K562 (cell line): Measurements from ENCODE around the gene IMPG2. TPM values are rescaled to one million over a fixed set of nuclear protein-coding genes. Genes with fewer than 3 reads are reported as not detected.

Experiments
- ATAC-seq: fragments of 200-7000 bp; cut with Tn5 transposase; 3 replicates; pipeline ENCODE4 v1.9.1; 2020; ENCODE audit warnings: moderate library complexity
- BruUV-seq: library from RNA; stranded (reverse); fragments of 400-500 nt; replicated peaks from 2 replicates; lab custom pipeline; 2021; lab: Mats Ljungman, UMichigan
- CTCF ChIA-PET: fragments of 300-600 bp; formaldehyde crosslinking; extraction: SDS; loops from one replicate; lab custom pipeline; 2021; ENCODE audit warnings: low intra/inter-chr PET ratio; lab: Yijun Ruan, JAX
- POLR2A ChIA-PET: fragments of 300-600, 350-650 bp; sonication (Branson Sonifier 250); formaldehyde crosslinking; extraction: SDS; loops from one replicate; lab custom pipeline; 2021; ENCODE audit warnings: antibody characterized with exemption, inconsistent platforms; lab: Yijun Ruan, JAX
- DNase-seq, 4 experiments: peaks; one replicate each; pipeline versions ENCODE4 v3.0.0 to v3.0.0-alpha.2; 2011 to 2018; ENCODE audit warnings: low spot score in 3 of 4, mixed read lengths in 3 of 4; ENCODE audit errors: extremely low read depth in 1 of 4
- FAIRE-seq: peaks from 2 replicates; lab custom pipeline; 2011; peaks lifted over from hg19 to GRCh38; lab: Jason Lieb, UNC
- H2AFZ ChIP-seq: 2 replicates; pipeline ENCODE4 v1.6.0; 2011; ENCODE audit warnings: low read depth, low read length, control low read depth, inconsistent platforms
- H3K27ac ChIP-seq: fragments of 200-600 bp; 3 replicates; pipeline ENCODE4 v1.8.0; 2011; ENCODE audit warnings: low read depth, mild to moderate bottlenecking, control low read depth, inconsistent platforms, low read length, moderate library complexity, mixed read lengths; ENCODE audit errors: extremely low read depth
- H3K27me3 ChIP-seq, 2 experiments: fragments of 300-600 bp in 1 of 2; 2 replicates in 1 of 2; 3 replicates in 1 of 2; pipeline versions ENCODE4 v1.6.0 to v1.8.0; 2011; ENCODE audit warnings: inconsistent platforms in 2 of 2, low read length in 2 of 2, mild to moderate bottlenecking in 1 of 2, mixed read lengths in 1 of 2, moderate library complexity in 1 of 2; ENCODE audit not compliant: control insufficient read depth in 2 of 2, insufficient read depth in 2 of 2
- H3K36me3 ChIP-seq: fragments of 300-600 bp; 3 replicates; pipeline ENCODE4 v1.8.0; 2011; ENCODE audit warnings: mild to moderate bottlenecking, low read length, inconsistent platforms; ENCODE audit not compliant: control insufficient read depth, insufficient read depth
- H3K4me1 ChIP-seq, 2 experiments: fragments of 200-600 bp in 1 of 2; replicated peaks in 1 of 2; 2 replicates in 1 of 2; 3 replicates in 1 of 2; pipeline versions ENCODE4 v1.5.1 to v1.8.0; 2011; ENCODE audit warnings: inconsistent platforms in 2 of 2, low read length in 2 of 2, mild to moderate bottlenecking in 1 of 2, mixed read lengths in 1 of 2, moderate library complexity in 1 of 2; ENCODE audit not compliant: control insufficient read depth in 2 of 2, insufficient read depth in 2 of 2
- H3K4me2 ChIP-seq: 2 replicates; pipeline ENCODE4 v1.6.1; 2011; ENCODE audit warnings: low read length, control low read depth, inconsistent platforms, mixed read lengths; ENCODE audit not compliant: insufficient read depth
- H3K4me3 ChIP-seq: fragments of 200-600 bp; sonication (generic), shearing (Covaris generic); 2 replicates; pipeline ENCODE4 v1.5.1; 2016; ENCODE audit warnings: control low read depth, inconsistent platforms
- H3K79me2 ChIP-seq: fragments of 200-600 bp; 3 replicates; pipeline ENCODE4 v1.8.0; 2011; ENCODE audit warnings: low read length, inconsistent platforms; ENCODE audit not compliant: control insufficient read depth, insufficient read depth
- H3K9ac ChIP-seq, 2 experiments: 2 replicates each; pipeline versions ENCODE4 v1.6.0 to v1.6.1; 2011; ENCODE audit warnings: low read depth in 2 of 2, low read length in 2 of 2, control low read depth in 1 of 2, inconsistent platforms in 1 of 2, mild to moderate bottlenecking in 1 of 2, mixed read lengths in 1 of 2; ENCODE audit not compliant: insufficient read depth in 1 of 2
- H3K9me1 ChIP-seq: one replicate; pipeline ENCODE4 v1.6.0; 2011; ENCODE audit warnings: inconsistent platforms, mild to moderate bottlenecking, low read length, moderate library complexity; ENCODE audit not compliant: control insufficient read depth, insufficient read depth
- H3K9me3 ChIP-seq: replicated peaks from 2 replicates; pipeline ENCODE4 v1.5.1; 2011; ENCODE audit warnings: low read depth, low read length, inconsistent platforms; ENCODE audit not compliant: control insufficient read depth, insufficient read depth
- H4K20me1 ChIP-seq: replicated peaks from 2 replicates; pipeline ENCODE4 v1.6.1; 2011; ENCODE audit warnings: low read length, inconsistent platforms, mixed read lengths; ENCODE audit not compliant: control insufficient read depth, insufficient read depth
- CEBPG ChIP-seq, 3 experiments: fragments of 200-800 bp in 1 of 3; sonication (Bioruptor generic) in 1 of 3; sonication (generic) in 1 of 3; formaldehyde crosslinking in 1 of 3; IDR thresholded peaks in 2 of 3; conservative IDR thresholded peaks in 1 of 3; 2 replicates each; pipeline versions ENCODE4 v1.6.1 to v1.8.0; 2016 to 2022; ENCODE audit warnings: missing compliant biosample characterization in 2 of 3, missing genetic modification characterization in 2 of 3, mild to moderate bottlenecking in 1 of 3, missing genetic modification reagents in 1 of 3
- HDAC2 ChIP-seq: fragments of 450-650 bp; IDR thresholded peaks from 2 replicates; pipeline ENCODE4 v1.6.1; 2016; ENCODE audit warnings: mild to moderate bottlenecking
- NFATC3 ChIP-seq: fragments of 450-650 bp; IDR thresholded peaks from 2 replicates; pipeline ENCODE4 v1.6.1; 2017; ENCODE audit warnings: mild to moderate bottlenecking
- STAG1 ChIP-seq: sonication (generic); formaldehyde crosslinking; IDR thresholded peaks from 2 replicates; pipeline ENCODE4 v1.5.0; 2020; ENCODE audit warnings: missing genetic modification reagents, borderline replicate concordance
- ZBTB43 ChIP-seq: sonication (generic); formaldehyde crosslinking; IDR thresholded peaks from 2 replicates; pipeline ENCODE4 v1.8.0; 2023; ENCODE audit warnings: mild to moderate bottlenecking, missing genetic modification reagents
- ZNF77 ChIP-seq: fragments of 250-450 bp; sonication (Bioruptor Pico); IDR thresholded peaks from 2 replicates; pipeline ENCODE4 v1.5.0; 2020
- in situ Hi-C: fragments of 300-500 bp; cut with MboI; formaldehyde crosslinking; loops from 4 replicates; pipeline ENCODE4 v1.15.0; 2018; ENCODE audit warnings: inconsistent platforms, mixed read lengths
- intact Hi-C: fragments of 100-400 bp; cut with micrococcal nuclease; formaldehyde crosslinking; loops from 2 replicates; pipeline ENCODE4 v1.14.2; 2022
- polyA plus RNA-seq, 8 experiments: library from polyadenylated mRNA; depleted of rRNA in 4 of 8; stranded (reverse) in 5 of 8; unstranded in 3 of 8; fragments of >200 nt; fragmentation: Nextera tagmentation in 2 of 8; fragmentation: Illumina TruSeq in 1 of 8; extraction: Ambion mirVana in 2 of 8; extraction: Trizol in 1 of 8; gene quantifications; 2 replicates each; pipeline versions ENCODE4 v1.2.1 to v1.2.3, GENCODE V29; 2011 to 2014; ENCODE audit warnings: inconsistent platforms in 1 of 8, missing spikeins in 1 of 8
- total RNA-seq, 7 experiments: library from RNA; depleted of rRNA in 6 of 7; stranded (reverse); fragments of >200 nt in 6 of 7; fragmentation: Illumina TruSeq in 2 of 7; extraction: Trizol in 2 of 7; gene quantifications; 2 replicates each; pipeline versions ENCODE4 v1.2.1 to v1.2.3, GENCODE V29; 2011 to 2021; ENCODE audit warnings: low replicate concordance in 1 of 7

Gene IMPG2
- total and polyA plus RNA-seq, 9 of the 15 experiments (the other 6 are each of a cell fraction or from before 2014, with no cell fraction given), result 0.04 to 0.36 (median 0.09) TPM

DNA sequence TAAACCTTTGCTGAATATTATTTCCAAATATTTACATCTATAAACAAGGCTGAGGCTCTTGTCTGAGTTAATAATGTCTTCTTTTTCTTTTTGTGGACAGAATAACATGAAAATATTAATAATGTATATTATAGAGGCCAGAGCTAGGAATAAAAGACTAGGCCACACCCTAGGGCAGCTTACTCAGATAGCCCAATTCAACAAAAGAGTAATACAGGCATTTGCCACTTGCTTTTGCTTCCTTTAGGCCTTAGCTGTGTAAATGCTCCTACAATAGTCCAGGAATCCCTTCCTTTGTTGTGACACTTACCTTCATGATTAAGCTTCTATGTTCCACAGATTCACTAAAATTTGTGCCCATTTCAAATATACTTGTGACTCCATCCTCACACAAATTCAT, 16.5 kb downstream of the IMPG2 start:
- intact Hi-C loops, result no loop called here
- Histone ChIP-seq H4K20me1 (no peaks in the 10 kb centered on the region), H3K4me1 (no peaks in the 10 kb centered on the region), H3K36me3 (no peaks in the 10 kb centered on the region), H3K9ac (no peak overlapping the region), H3K4me2 (no peak overlapping the region), H3K9me1 (no peaks in the 10 kb centered on the region), H2AFZ (no peak overlapping the region), H3K27ac (no peak overlapping the region), H3K79me2 (no peaks in the 10 kb centered on the region), H3K9me3 (no peaks in the 10 kb centered on the region)
- ATAC-seq (no peak), FAIRE-seq (no peak)
- POLR2A ChIA-PET, result interaction anchor here (1.2 kb wide), 1 partner anchor 9 kb away, joined by 4 read pairs; no protein-coding TSS in a partner anchor
- CTCF ChIA-PET, result no interaction called here
- no TSS peak for BruUV-seq
- TF ChIP-seq CEBPG (CRISPR knock-in tag; IDR thresholded peaks at IDR 0.05), result no peak
- TF ChIP-seq CEBPG (tag; conservative IDR thresholded peaks at IDR 0.05 in 1 of 2, IDR thresholded peaks at IDR 0.05 in 1 of 2), result no peak
- TF ChIP-seq NFATC3, result no peak
- TF ChIP-seq ZNF77 (CRISPR knock-in tag), result no peak
- TF ChIP-seq STAG1 (CRISPR knock-in tag), result no peak
- TF ChIP-seq HDAC2, result no peak
- no peak for TF ChIP-seq ZBTB43 (CRISPR knock-in tag)
- TF ChIP-seq, all 486 proteins: peak for 0
- no peak overlapping the region for H3K4me3 ChIP-seq
- H3K27me3 ChIP-seq, result no peaks in the 10 kb centered on the region
- DNase-seq, result no peak
- in situ Hi-C loops, result no loop called here
